ENCODE measurements around the gene VAX1.
"Not testable (repeated sequence)": the region's sequence is repeated elsewhere in the genome, so short reads cannot be mapped to it uniquely, and the experiment has no call there.

- TF ChIP-seq EZH2phosphoT487 (IDR thresholded peaks at IDR 0.05; ENCODE audit: low read depth, severe bottlenecking, unreplicated experiment); CTCF (IDR thresholded peaks at IDR 0.05; ENCODE audit: poor library complexity); EZH2 (IDR thresholded peaks at IDR 0.05; ENCODE audit: borderline replicate concordance): not testable (repeated sequence)
These were observed 11.4 kb downstream of the VAX1 start for GRCh38 chr10:117126645-117127044.

Measured in hepatocyte (in vitro differentiated cells).